Bronchial epithelial cell (primary cell): ENCODE data around the gene BCL2L1. TPM values are rescaled to one million over a fixed set of nuclear protein-coding genes. Genes with fewer than 3 reads are reported as not detected.

Experiments used
- DNase-seq: peaks from one replicate; pipeline ENCODE4 v3.0.0-alpha.2; 2010; ENCODE audit warnings: low read depth
- FAIRE-seq: peaks from 2 replicates; lab custom pipeline; 2011; peaks lifted over from hg19 to GRCh38; lab: Jason Lieb, UNC
- H3K27me3 ChIP-seq: 2 replicates; pipeline ENCODE4 v1.5.1; 2011; ENCODE audit warnings: low read length; ENCODE audit not compliant: control insufficient read depth, insufficient read depth
- H3K36me3 ChIP-seq: 2 replicates; pipeline ENCODE4 v1.5.1; 2011; ENCODE audit warnings: low read length; ENCODE audit not compliant: control insufficient read depth, insufficient read depth
- H3K4me3 ChIP-seq: 2 replicates; pipeline ENCODE4 v1.5.1; 2011; ENCODE audit warnings: mild to moderate bottlenecking, low read depth, low read length, control low read depth
- total RNA-seq: library from RNA; depleted of rRNA; stranded (reverse); fragments of >200 nt; gene quantifications from 2 replicates; pipeline ENCODE4 v1.2.1, GENCODE V29; 2014
- TF ChIP-seq, protein P1 (sequence below): IDR thresholded peaks from 2 replicates; pipeline ENCODE4 v1.5.1; 2011; ENCODE audit warnings: mild to moderate bottlenecking, moderate library complexity, low read length, control low read depth, inconsistent platforms; ENCODE audit not compliant: insufficient read depth, severe bottlenecking

Gene BCL2L1
- total RNA-seq, 1 donor from 2014 or later = 93.5 TPM

DNA sequence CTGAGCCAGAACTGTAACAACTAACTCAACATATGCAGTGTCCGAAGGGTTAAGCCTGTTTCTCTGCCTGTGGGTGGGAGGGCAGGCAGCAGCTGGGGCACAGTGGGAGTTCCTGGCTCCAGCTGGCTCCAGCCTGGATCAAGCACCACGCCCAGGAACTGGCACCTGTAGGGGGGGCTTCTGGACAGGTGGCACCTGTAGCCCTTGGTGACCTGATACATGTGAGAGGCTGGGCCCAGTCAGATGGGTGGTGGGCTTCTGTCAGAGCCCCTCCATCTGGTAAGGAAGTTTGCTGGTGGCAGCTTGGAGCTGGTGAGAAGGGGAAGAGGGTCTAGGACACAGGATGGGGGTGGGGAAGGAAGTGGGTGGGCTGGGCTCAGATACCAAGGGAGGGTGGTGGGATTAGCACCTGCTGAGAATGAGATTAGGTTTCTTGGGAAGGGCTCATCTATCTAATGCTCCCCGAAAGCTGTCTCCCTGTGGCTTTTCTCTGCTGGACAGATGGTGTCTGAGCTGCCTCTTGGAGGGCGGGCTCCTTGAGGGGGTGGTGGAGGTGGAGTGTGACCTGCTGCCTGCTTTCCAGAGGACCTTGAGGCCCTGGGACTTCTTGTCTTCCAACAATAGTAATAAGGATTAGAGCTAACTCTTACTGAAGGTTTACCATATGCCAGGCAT lies 28.5 kb downstream of the BCL2L1 start:
- TF ChIP-seq, protein P1, sequence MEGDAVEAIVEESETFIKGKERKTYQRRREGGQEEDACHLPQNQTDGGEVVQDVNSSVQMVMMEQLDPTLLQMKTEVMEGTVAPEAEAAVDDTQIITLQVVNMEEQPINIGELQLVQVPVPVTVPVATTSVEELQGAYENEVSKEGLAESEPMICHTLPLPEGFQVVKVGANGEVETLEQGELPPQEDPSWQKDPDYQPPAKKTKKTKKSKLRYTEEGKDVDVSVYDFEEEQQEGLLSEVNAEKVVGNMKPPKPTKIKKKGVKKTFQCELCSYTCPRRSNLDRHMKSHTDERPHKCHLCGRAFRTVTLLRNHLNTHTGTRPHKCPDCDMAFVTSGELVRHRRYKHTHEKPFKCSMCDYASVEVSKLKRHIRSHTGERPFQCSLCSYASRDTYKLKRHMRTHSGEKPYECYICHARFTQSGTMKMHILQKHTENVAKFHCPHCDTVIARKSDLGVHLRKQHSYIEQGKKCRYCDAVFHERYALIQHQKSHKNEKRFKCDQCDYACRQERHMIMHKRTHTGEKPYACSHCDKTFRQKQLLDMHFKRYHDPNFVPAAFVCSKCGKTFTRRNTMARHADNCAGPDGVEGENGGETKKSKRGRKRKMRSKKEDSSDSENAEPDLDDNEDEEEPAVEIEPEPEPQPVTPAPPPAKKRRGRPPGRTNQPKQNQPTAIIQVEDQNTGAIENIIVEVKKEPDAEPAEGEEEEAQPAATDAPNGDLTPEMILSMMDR = no peak
- Histone ChIP-seq H3K27me3 (no peaks in the 10 kb centered on the region), H3K4me3 (no peak overlapping the region), H3K36me3 (peaks cover 15% of the 10 kb centered on the region)
- no peak for FAIRE-seq
- DNase-seq = no peak

DNA sequence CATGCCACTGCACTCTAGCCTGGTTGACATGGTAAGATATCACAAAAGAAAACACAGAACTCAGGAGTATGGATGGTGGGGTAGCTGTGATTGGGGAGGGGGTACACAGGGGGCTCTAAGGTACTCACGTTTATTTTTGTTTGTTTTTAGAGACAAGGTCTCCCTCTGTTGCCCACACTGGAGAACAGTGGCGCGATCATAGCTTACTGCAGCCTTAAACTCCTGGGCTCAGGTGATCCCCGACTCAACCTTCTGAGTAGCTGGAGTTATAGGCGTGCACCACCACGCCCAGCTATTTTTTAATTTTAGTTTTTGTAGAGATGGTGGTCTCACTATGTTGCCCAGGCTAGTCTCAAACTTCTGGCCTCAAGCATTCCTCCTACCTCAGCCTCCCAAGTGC lies 29.3 kb downstream of the BCL2L1 start:
- H3K36me3 ChIP-seq = peaks cover 13% of the 10 kb centered on the region
- TF ChIP-seq, protein P1 = no peak
- DNase-seq (no peak), FAIRE-seq (no peak)
- H3K4me3 ChIP-seq = no peak overlapping the region
- H3K27me3 ChIP-seq = no peaks in the 10 kb centered on the region

DNA sequence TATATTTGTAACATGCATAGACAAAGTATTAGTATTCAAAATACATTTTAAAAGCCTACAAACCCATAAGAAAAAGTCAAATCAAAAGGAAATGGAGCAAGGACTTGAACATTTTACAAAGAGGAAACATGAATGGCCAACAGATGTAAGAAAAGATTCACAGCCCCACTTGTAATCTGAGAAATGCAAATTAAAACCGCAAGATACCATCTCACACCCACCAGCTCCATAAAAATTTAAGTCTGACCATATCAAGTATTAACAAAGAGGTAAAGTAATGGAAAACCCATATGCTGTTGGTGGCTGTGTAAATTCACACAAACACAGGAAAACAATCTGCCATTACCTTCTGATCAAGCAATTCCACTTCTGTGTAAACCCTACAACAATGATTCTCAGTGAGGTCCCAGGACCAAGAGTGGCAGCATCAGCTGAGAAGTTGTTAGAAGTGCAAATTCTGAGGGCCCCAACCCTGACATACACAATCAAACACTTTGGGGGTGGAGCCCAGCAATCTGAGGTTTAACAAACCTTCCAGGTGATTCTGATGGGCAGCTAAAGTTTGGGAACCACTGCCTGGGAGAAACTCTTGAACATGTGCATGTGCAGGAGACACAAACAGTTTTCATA lies 30.9 kb downstream of the BCL2L1 start:
- no peak overlapping the region for H3K4me3 ChIP-seq
- FAIRE-seq (no peak), DNase-seq (no peak)
- H3K27me3 ChIP-seq = no peaks in the 10 kb centered on the region
- TF ChIP-seq, protein P1 = no peak
- H3K36me3 ChIP-seq = peaks cover 13% of the 10 kb centered on the region

DNA sequence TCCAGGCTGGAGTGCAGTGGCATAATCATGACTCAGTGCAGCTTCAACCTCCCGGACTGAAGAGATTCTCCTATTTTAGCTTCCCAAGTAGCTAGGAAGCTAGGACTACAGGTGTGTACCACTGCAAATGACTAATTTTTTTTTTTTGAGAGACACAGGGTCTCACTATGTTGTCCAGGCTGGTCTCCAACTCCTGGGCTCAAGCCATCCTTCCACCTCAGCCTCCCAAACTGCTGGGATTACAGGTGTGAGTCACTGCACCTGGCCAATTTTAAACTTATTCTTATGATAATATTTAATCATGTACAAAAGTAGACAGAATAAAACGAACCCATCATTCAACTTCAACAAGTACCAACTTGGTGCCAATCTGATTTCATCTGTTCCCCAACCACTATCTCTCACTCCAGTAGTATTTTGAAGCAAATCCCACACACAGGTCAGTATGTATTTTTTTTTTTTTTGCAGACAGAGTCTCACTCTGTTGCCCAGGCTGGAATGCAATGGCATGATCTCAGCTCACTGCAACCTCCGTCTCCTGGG lies 32.5 kb downstream of the BCL2L1 start:
- Histone ChIP-seq H3K4me3 (no peak overlapping the region), H3K36me3 (peaks cover 8% of the 10 kb centered on the region), H3K27me3 (no peaks in the 10 kb centered on the region)
- DNase-seq = no peak
- TF ChIP-seq, protein P1 = no peak
- no peak for FAIRE-seq

DNA sequence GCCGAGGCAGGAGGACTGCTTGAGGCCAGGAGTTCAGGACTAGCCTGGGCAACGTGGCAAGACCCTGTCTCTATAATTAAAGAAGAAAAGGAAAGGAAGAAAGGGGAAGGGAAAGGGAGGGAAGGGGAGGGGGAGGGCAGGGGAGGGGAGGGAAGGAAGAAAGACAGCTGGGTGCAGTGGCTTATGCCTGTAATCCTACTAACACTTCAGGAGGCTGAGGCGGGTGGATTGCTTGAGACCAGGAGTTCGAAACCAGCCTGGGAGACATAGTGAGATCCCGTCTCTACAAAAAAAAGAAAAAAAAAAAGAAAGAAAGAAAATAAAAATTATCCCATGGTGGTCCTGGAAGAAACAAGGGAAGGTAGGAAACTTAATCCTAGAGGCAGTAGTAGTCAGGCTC lies 33.5 kb downstream of the BCL2L1 start:
- DNase-seq = no peak
- Histone ChIP-seq H3K4me3 (no peak overlapping the region), H3K27me3 (no peaks in the 10 kb centered on the region), H3K36me3 (peaks cover 11% of the 10 kb centered on the region)
- no peak for FAIRE-seq
- TF ChIP-seq, protein P1 = no peak
